HK-2 (cell line): Measurements from ENCODE around the gene ARHGAP21.
A peak's percentile ranks its signal among the peaks of the same experiment; 100 is the strongest.

Experiments used
- DNase-seq: peaks from one replicate; pipeline ENCODE4 v3.0.0-alpha.2; 2018; ENCODE audit not compliant: unreplicated experiment

The ARHGAP21 gene

DNA sequence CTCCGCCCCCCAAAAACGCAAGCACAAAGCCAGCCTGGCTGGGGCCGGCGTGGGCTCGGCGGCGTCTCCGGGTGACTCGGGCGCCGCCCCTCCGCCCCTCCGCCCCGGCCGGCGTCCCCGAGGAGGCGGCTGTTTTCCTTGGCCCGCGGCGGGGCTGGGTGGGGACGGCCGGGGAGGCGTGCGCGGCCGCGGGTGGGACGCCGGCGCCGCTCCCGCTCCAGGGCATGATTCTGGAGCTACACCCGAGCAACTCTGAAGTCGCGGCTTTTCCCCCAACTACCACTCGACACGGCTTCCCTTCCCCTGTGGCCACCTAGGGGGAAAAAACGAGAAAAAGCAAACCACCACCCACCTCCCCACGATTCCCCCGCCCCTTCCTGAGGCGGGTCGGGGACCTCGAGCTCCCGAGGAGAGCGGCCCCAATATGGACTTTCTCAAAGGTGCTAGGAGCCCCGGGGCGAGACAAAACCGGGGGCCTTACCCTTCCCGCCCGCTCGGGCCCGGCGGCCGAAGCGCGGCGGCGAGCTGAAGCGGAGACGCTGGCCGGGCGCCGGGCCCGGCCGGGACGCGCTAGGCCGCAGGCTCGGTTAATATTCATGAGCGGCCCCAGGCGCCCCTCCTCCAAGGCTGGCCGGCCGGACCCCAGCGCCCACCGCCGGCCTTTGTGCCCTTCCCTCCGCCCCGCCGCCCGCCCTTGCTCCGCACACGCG is 856 bp downstream of the ARHGAP21 start:
- peak; percentile 44 for DNase-seq

DNA sequence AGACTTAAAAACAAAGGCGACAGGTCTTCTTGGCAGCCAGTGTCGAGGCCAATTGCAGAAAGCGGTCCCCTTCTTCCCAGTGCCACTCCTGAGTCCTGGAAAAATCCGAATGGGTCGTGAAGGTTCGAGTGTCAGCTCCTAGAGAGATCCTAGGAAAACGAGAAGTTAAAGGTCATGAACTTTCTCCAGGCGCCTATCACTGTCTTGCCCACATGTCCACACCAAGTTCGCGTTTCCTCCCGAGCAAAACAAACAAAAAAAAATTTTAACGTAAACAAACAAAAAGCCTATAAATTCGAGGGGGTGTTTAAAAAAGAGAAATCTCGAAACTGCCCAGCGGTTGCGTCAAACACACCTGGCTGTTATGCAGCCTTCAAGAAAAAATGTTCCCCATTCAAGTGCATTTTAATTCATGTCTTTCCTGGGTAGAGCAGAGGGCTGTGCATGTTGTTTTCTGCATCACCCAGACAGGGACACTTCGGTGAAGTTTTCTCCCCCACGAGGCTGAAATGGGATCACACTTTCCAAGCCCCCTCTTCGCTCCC is 1.5 kb downstream of the ARHGAP21 start:
- no peak for DNase-seq

GRCh38 chr10:24721229-24722106 is 2.2 kb downstream of the ARHGAP21 start:
- peak; percentile 33 for DNase-seq

DNA sequence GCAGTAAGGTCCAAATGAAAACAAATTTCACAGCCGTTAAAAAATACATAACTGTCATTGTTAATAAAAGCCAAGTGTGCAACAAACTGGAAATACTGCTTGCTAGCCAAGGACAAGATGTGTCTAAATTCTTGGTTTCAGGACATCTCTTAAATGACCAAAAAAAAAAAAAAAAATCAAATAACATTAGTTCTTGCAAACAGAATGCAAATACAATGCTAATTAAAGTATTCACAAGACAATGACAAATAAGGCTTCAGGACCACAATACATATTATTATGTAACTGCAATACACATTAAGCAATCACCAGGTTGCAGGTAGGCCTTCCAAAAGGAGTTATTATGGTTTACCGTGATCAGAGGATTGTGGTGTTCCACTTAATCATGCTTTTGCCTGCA is 3.6 kb downstream of the ARHGAP21 start:
- no peak for DNase-seq

DNA sequence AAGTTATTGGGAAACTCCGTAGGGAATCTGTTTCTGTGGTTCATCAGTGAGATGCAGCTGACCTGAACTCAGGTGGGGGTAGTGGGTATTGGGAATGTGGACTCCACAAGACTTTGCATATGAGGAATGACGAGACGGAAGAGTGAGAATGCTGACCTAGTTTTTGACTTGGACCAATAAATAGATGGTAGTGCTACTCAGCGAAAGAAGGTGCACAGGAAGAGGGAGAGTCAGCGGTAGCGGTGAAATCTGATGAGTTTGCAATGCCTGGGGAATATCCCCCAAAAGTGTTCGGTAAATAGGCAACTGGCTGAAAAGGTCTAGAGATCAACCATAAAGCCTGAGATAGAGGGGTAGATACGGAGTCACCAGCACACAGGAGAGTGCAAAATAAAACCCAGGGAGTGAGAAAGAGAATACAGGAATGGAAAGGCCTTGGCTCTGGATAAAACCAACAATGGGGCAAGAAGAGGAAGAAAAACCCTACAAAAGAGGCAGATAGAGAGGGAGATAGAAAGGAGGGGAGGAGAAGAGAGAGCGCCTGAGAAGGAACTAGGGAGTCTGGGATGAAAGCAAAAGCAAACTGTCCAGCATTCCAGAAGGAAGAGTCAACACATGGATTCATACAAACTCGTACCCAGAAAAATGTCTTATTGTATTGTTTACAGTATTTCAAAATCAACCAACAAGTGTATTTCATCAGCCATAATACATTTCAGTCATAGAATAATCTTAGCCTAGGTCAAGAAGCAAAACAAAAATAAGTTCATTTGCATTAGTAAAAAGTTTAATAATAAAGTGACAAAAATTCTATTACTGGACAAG is 5.4 kb downstream of the ARHGAP21 start:
- no peak for DNase-seq

GRCh38 chr10:24716295-24716694 is 7.4 kb downstream of the ARHGAP21 start:
- no peak for DNase-seq

DNA sequence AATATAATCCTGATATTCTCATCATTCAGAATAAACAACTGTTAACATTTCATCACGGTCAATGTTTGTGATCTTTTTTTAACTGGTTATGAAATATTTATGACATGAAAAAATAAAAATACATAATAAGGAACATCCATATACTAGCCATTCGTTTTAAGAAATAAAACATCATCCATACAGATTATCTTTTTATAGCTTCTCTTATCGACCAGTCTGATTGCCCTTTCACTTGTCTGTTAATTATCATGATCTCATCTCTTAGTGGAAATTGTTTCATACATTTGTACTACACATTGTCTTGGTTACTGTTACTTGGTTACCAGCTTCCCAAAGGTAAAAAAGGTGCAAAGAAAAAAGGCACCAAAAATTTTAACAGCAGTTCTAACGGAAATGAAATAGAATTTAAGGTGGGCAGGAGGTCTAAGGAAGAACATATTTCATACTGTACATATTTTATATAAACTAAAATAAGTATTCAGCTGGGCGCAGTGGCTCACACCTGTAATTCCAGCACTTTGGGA is 8.4 kb downstream of the ARHGAP21 start:
- DNase-seq = no peak

DNA sequence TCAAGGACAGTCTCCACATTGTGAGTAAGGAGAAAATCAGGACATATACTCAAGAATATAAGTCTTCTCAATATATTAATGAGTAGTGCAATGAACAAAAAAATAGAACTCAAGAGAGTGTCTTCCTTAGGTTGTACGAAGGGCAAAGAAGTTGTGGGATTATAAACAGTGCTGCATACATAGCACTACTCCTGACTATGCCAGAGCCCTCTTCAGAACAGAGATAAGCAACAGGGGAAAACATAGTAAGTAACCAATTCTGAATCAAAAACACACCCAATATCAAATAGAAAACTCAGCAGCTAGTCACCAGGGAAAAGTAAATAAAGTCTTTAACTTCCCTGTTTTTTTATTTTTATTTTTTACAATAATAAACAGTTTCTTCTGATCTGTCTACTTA is 10.6 kb downstream of the ARHGAP21 start:
- no peak for DNase-seq

DNA sequence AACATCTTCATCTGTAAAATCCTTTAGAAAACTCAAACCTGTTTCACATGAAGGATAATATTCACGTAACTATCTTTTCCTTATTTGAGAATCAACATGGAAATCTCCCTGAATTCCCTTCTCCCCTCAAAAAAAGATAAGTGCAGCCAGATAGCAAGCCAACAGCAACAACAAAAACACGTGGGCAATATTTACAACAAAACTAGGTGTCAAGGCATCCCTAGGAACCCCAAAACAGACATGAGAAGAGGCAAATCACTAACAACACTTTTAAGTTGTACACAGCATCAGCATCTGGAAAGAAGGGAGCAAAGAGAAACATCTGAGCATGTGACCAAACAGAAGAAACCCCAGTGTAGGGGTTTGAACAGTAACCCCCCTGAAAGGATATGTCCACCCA is 12.2 kb downstream of the ARHGAP21 start:
- DNase-seq = no peak

- DNase-seq = no peak
Observed at GRCh38 chr10:24708081-24708480, 15.6 kb downstream of the ARHGAP21 start.

- no peak for DNase-seq
Observed at GRCh38 chr10:24707445-24707844, 16.2 kb downstream of the ARHGAP21 start.

DNA sequence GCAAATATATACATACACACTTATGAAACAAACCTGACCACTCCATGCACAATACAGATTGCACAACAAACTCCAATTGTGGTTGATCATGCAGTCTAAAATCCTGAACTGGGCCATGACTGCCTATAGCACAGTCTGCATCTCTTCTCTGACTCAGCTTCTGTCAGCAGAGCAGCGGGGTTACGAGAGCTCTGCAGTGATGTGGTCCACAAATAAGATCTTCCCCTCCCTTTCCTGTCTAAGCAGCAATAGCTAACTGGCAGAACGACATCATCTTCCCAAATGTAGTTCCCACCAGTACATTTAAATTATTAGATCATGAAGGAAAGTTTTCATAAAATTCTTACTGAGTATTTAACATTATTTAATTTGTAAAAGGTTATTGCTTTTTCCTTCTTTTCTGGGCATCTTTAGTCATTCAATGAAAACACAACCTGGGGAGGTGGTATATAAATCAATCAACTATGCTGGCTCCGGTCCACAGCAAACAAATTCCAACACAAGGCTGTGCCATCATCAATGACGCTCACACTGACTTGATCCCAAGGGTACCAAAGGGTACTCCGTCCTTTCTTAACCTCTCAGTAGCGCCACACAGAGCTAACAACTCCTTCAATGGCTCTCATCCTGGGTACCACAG is 17.1 kb downstream of the ARHGAP21 start:
- DNase-seq = peak; percentile 20

- DNase-seq = no peak
Observed at GRCh38 chr10:24703700-24704099, 20.0 kb downstream of the ARHGAP21 start.

DNA sequence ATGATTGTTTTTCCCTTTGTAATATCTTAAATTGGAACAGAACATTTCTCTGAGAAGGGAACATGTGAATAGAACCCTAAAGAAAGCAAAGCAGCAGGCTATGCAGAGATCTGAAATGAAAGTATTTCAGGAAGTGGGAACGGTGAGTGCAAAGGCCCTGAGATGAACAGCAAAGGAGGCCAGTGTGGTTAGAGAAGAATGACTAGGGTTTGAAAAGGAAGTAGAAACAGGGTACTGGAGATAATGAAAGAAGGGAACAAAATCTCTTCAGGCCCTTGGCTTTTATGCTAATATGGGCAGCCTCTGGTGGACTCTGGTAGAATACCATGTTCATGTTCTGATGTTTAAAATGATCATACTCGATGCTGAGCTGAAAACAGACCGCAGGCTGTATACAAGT is 22.2 kb downstream of the ARHGAP21 start:
- no peak for DNase-seq

DNA sequence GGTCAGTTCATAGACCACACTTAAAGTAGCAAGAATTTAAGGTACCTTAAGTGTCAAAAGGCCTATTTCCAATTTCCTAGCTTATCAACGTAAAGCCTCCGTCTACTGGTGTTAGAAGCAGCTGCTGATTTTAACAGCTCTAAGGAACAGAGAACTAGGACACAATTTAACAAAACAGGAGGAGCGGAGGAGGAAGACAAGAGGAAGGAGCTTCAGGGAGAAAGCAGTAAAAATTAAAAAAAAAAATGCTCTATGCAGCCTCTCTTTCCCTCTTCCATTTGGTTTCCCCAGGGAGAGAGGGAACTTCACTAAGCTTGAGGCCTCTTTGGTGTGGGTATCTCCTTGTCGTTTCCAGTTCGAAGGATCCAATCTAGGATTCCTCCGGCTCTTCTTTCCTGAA is 22.7 kb downstream of the ARHGAP21 start:
- no peak for DNase-seq

- no peak for DNase-seq
Observed at GRCh38 chr10:24698270-24698669, 25.4 kb downstream of the ARHGAP21 start.

DNA sequence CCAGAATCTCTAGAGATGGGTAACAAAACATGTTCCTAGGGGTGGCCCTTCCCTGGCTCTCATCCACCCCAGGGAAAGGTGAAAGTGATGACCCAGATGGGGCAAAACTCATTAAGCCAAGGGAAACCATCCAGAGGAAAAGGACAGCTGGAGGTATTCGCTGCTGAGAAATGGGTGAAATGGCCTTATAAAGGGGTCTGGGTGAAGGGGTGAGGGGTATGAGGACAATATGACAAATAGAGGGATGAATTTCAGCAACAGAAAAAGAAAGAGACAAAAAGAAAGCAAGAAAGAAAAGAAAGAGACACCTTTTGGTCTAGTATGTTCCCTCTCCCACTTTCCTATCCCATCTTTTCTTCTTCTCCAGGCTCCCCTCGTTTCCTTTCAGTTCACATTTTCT is 26.6 kb downstream of the ARHGAP21 start:
- no peak for DNase-seq

- no peak for DNase-seq
Observed at GRCh38 chr10:24695452-24695851, 28.2 kb downstream of the ARHGAP21 start.

DNA sequence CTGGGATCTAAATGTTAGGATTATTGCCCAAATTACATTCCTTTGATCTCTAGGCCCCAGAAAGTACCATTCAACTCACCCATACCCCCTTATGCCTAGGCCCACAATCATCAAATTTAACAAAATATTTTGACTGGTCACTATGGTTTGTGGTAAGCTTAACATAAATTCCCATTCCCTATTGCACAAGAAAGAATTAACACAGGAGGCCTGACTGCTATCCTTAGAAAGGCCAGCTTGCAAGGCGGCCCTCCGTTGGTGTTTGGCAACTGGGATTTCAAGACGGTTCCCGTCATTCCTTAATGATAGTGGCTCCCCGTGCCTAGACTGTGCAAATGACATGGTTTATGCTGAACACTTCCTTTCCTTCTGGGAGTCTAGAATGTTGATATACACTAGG is 29.6 kb downstream of the ARHGAP21 start:
- DNase-seq = no peak

DNA sequence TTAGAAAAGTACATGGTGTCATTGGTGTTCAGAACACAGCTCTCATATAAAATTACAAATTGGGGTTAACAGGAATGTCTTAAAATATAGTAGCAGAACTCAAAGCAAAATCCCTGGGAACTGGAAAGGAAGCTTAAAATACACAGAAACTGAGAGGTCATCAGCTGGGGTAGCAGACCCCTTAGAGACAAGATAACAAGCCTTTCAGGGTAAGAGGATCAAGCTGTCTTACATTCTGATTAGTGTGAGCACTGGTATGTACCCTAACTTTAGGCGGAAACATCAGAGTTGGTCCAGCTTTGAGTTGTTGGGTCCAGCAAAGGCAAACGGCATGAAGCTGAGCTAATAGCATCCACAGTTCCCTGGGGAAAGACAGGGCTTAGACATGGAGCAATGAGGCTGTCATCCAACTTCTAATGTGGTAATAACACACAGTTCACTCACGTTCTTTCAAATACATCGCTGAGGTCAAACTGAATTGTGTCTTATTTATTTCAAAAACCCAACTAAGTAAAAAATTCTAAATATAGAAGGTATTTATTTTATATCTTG is 32.6 kb downstream of the ARHGAP21 start:
- DNase-seq = no peak

DNA sequence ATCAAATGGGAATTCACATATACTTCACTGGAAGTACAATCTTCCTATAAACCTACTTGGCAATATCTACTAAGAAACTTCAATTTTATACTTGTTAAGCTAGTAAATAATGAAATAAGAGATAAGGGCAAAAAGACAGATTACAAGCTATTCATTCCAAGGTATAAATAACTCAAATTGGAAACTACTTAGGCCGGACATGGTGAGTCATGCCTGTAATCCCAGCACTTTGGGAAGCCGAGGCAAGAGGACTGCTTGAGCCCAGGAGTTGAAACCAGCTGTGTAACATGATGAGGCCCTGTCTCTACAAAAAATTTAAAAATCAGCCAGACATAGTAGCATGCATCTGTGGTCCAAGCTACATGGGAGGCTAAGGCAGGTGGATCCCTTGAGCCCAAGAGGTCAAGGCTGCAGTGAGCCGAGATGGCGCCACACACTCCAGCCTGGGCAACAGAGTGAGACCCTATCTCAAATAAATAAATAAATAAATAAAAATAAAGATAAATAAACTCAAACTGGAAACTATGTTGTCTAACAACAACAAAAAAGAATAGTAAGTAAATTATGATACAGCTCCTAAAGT is 37.6 kb downstream of the ARHGAP21 start:
- DNase-seq = no peak
